H9 (cell line): ENCODE results near the gene SUFU. TPM values are rescaled to one million over a fixed set of nuclear protein-coding genes. Genes with fewer than 3 reads are reported as not detected.

Experiments used
- DNase-seq: peaks from one replicate; pipeline ENCODE4 v3.0.0-alpha.2; 2017
- H2AFZ ChIP-seq: one replicate; pipeline ENCODE4 v1.6.1; 2013; ENCODE audit warnings: mild to moderate bottlenecking, low read length, control low read depth, moderate library complexity
- H2AK5ac ChIP-seq: 2 replicates; pipeline ENCODE4 v1.6.1; 2013; ENCODE audit warnings: low read length, control low read depth, mixed read lengths; ENCODE audit not compliant: insufficient read length
- H2BK120ac ChIP-seq: one replicate; pipeline ENCODE4 v1.6.1; 2013; ENCODE audit warnings: low read depth, mild to moderate bottlenecking, low read length, control low read depth, inconsistent platforms; ENCODE audit not compliant: poor library complexity, severe bottlenecking
- H2BK12ac ChIP-seq: 2 replicates; pipeline ENCODE4 v1.6.1; 2013; ENCODE audit warnings: low read length, control low read depth, mixed read lengths, low read depth; ENCODE audit not compliant: insufficient read length
- H2BK15ac ChIP-seq: 2 replicates; pipeline ENCODE4 v1.6.1; 2013; ENCODE audit warnings: low read depth, low read length, control low read depth
- H2BK20ac ChIP-seq: one replicate; pipeline ENCODE4 v1.6.1; 2013; ENCODE audit warnings: low read depth, mild to moderate bottlenecking, low read length, control low read depth, inconsistent platforms; ENCODE audit not compliant: poor library complexity, severe bottlenecking
- H2BK5ac ChIP-seq: 2 replicates; pipeline ENCODE4 v1.6.1; 2013; ENCODE audit warnings: low read length, control low read depth, mixed read lengths; ENCODE audit not compliant: insufficient read length
- H3K14ac ChIP-seq: 2 replicates; pipeline ENCODE4 v1.6.1; 2013; ENCODE audit warnings: low read length, control low read depth; ENCODE audit not compliant: insufficient read depth
- H3K18ac ChIP-seq: 2 replicates; pipeline ENCODE4 v1.6.1; 2013; ENCODE audit warnings: low read depth, mild to moderate bottlenecking, mixed read lengths, low read length, control low read depth; ENCODE audit not compliant: insufficient read length
- H3K23ac ChIP-seq: 2 replicates; pipeline ENCODE4 v1.6.1; 2013; ENCODE audit warnings: low read length, control low read depth, mixed read lengths, low read depth; ENCODE audit not compliant: insufficient read length
- H3K23me2 ChIP-seq: 2 replicates; pipeline ENCODE4 v1.6.1; 2013; ENCODE audit warnings: low read depth, mild to moderate bottlenecking, mixed read lengths, low read length, control low read depth; ENCODE audit not compliant: insufficient read length, poor library complexity, severe bottlenecking
- H3K27ac ChIP-seq: 2 replicates; pipeline ENCODE4 v1.5.1; 2013; ENCODE audit warnings: low read length, control low read depth, mixed read lengths, low read depth; ENCODE audit not compliant: insufficient read length
- H3K27me3 ChIP-seq: 2 replicates; pipeline ENCODE4 v1.6.1; 2013; ENCODE audit warnings: low read length, control low read depth, inconsistent platforms; ENCODE audit not compliant: insufficient read depth
- H3K4ac ChIP-seq: 2 replicates; pipeline ENCODE4 v1.6.1; 2013; ENCODE audit warnings: low read depth, mild to moderate bottlenecking, control low read depth, inconsistent platforms, low read length, moderate library complexity
- H3K4me1 ChIP-seq: 2 replicates; pipeline ENCODE4 v1.6.1; 2013; ENCODE audit warnings: low read length, control low read depth, inconsistent platforms; ENCODE audit not compliant: insufficient read depth
- H3K4me2 ChIP-seq: 2 replicates; pipeline ENCODE4 v1.6.1; 2013; ENCODE audit warnings: low read length, control low read depth, mixed read lengths; ENCODE audit not compliant: insufficient read length, insufficient read depth
- H3K56ac ChIP-seq: 2 replicates; pipeline ENCODE4 v1.6.1; 2013; ENCODE audit warnings: low read depth, mild to moderate bottlenecking, mixed read lengths, low read length, control low read depth; ENCODE audit not compliant: insufficient read length
- H3K79me1 ChIP-seq: 2 replicates; pipeline ENCODE4 v1.6.1; 2013; ENCODE audit warnings: low read depth, mild to moderate bottlenecking, moderate library complexity, low read length, control low read depth, inconsistent platforms; ENCODE audit not compliant: insufficient read depth, poor library complexity, severe bottlenecking
- H3K79me2 ChIP-seq: 2 replicates; pipeline ENCODE4 v1.6.1; 2013; ENCODE audit warnings: low read length, control low read depth, inconsistent platforms; ENCODE audit not compliant: insufficient read depth
- H3K9ac ChIP-seq: 2 replicates; pipeline ENCODE4 v1.6.1; 2013; ENCODE audit warnings: low read length, control low read depth, mixed read lengths; ENCODE audit not compliant: insufficient read length; ENCODE audit errors: extremely low read depth
- H3K9me3 ChIP-seq: one replicate; pipeline ENCODE4 v1.6.1; 2013; ENCODE audit warnings: low read depth, low read length, inconsistent platforms; ENCODE audit not compliant: control insufficient read depth
- H3T11ph ChIP-seq: one replicate; pipeline ENCODE4 v1.6.1; 2013; ENCODE audit warnings: mild to moderate bottlenecking, low read length, control low read depth, inconsistent platforms
- H4K20me1 ChIP-seq: one replicate; pipeline ENCODE4 v1.6.1; 2013; ENCODE audit not compliant: control insufficient read depth, insufficient read length, insufficient read depth
- H4K5ac ChIP-seq: 2 replicates; pipeline ENCODE4 v1.6.1; 2013; ENCODE audit warnings: low read depth, mild to moderate bottlenecking, mixed read lengths, low read length, control low read depth; ENCODE audit not compliant: insufficient read length
- H4K8ac ChIP-seq: replicated peaks from 2 replicates; pipeline ENCODE4 v1.6.1; 2013; ENCODE audit warnings: low read length, control low read depth, mixed read lengths, low read depth; ENCODE audit not compliant: insufficient read length
- H4K91ac ChIP-seq: 2 replicates; pipeline ENCODE4 v1.6.1; 2013; ENCODE audit warnings: low read depth, mild to moderate bottlenecking, moderate library complexity, mixed read lengths, low read length, control low read depth; ENCODE audit not compliant: insufficient read length
- H3K27ac Mint-ChIP-seq, 3 experiments: 2 replicates in 2 of 3; 3 replicates in 1 of 3; pipeline ENCODE4 v1.8.0; 2020 to 2021; ENCODE audit warnings: mixed read lengths in 3 of 3, mild to moderate bottlenecking in 1 of 3, moderate library complexity in 1 of 3
- H3K27me3 Mint-ChIP-seq: 2 replicates; pipeline ENCODE4 v1.8.0; 2021; ENCODE audit warnings: low read depth, mild to moderate bottlenecking, moderate library complexity, mixed read lengths
- H3K36me3 Mint-ChIP-seq, 3 experiments: 2 replicates in 2 of 3; 3 replicates in 1 of 3; pipeline ENCODE4 v1.8.0; 2020 to 2021; ENCODE audit warnings: low read depth in 3 of 3, mixed read lengths in 3 of 3; ENCODE audit not compliant: insufficient read depth in 1 of 3
- H3K4me1 Mint-ChIP-seq, 2 experiments: 2 replicates each; pipeline ENCODE4 v1.8.0; 2020; ENCODE audit warnings: mixed read lengths in 2 of 2
- H3K4me3 Mint-ChIP-seq, 2 experiments: 2 replicates in 1 of 2; 3 replicates in 1 of 2; pipeline ENCODE4 v1.8.0; 2020 to 2021; ENCODE audit warnings: mild to moderate bottlenecking in 2 of 2, mixed read lengths in 2 of 2, moderate library complexity in 1 of 2
- H3K9me3 Mint-ChIP-seq, 2 experiments: 2 replicates in 1 of 2; 3 replicates in 1 of 2; pipeline ENCODE4 v1.8.0; 2020; ENCODE audit warnings: mild to moderate bottlenecking in 2 of 2, mixed read lengths in 2 of 2, moderate library complexity in 1 of 2
- CTCF ChIP-seq: fragments of 200-600 bp; sonication (generic); conservative IDR thresholded peaks from 3 replicates; pipeline ENCODE4 v1.8.0; 2021; ENCODE audit warnings: antibody characterized with exemption, mild to moderate bottlenecking
- WGBS: extraction: QIAGEN DNeasy Blood & Tissue Kit; methylation state at CpG from one replicate; pipeline ENCODE4 v1.1.7; 2013; ENCODE audit warnings: missing lambda C conversion rate, low lambda C conversion rate, mixed read lengths; ENCODE audit not compliant: insufficient read length; ENCODE audit errors: extremely low coverage; 5-methylcytosine and 5-hydroxymethylcytosine counted together
- total RNA-seq: library from RNA; stranded (reverse); gene quantifications from 2 replicates; pipeline ENCODE4 v1.2.1, GENCODE V29; 2021

SUFU gene
- total RNA-seq, 1 experiment from 2014 or later: 9.5 TPM

DNA sequence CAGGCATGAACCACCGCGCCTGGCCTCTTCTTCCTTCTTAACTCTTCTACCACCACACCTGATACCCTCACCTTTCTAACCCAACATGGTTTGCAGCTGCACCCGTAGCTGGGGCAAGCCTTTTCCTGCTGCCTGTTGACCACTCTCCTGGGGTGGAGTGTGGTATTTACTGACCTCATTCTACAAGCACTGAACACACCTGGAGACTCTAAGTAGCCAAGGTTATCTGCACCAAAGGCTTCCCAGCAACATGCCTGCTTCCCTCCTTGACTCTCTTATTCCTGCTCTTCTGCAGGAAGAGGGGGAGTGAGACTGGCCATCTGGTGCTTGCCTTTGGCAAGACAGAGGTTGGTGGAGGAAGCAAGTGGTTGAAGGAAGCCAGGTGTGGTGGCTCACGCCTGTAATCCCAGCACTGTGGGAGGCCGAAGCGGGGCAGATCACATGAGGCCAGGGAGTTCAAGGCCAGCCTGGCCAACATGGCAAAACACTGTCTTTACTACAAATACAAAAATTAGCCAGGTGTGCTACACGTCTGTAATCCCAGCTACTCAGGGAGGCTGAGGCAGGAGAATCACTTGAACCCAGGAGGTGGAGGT lies 11.3 kb upstream of the SUFU start:
- peaks cover 5% of the 10 kb centered on the region; the same call in 1 of the 2 replicates for H3K79me2 ChIP-seq
- DNase-seq: no peak
- H3K9me3 Mint-ChIP-seq: no peaks in the 10 kb centered on the region
- H3K4me2 ChIP-seq: no peak overlapping the region
- no peak overlapping the region for H3K56ac ChIP-seq
- H3K4me1 Mint-ChIP-seq: no peaks in the 10 kb centered on the region; a peak in 1 of 4 replicates
- no peak overlapping the region for H2BK5ac ChIP-seq
- H3K18ac ChIP-seq: no peak overlapping the region
- no peaks in the 10 kb centered on the region for H3K27me3 Mint-ChIP-seq
- no peak overlapping the region for H4K5ac ChIP-seq
- H3K23me2 ChIP-seq: no peaks in the 10 kb centered on the region
- H3K79me1 ChIP-seq: peaks cover 13% of the 10 kb centered on the region
- no peak overlapping the region for H3K9ac ChIP-seq
- H2AFZ ChIP-seq: no peak overlapping the region
- no peak for TF ChIP-seq CTCF
- H2BK120ac ChIP-seq: no peak overlapping the region
- no peaks in the 10 kb centered on the region for H3K9me3 ChIP-seq
- H3K36me3 Mint-ChIP-seq: peaks cover 10 to 31% (median 28%) of the 10 kb centered on the region in 3 experiments; a peak in 6 of 7 replicates
- no peaks in the 10 kb centered on the region for H4K20me1 ChIP-seq
- no peak overlapping the region for H2AK5ac ChIP-seq
- no peak overlapping the region for H3T11ph ChIP-seq
- no peaks in the 10 kb centered on the region for H3K27me3 ChIP-seq
- no peak overlapping the region for H3K14ac ChIP-seq
- no CpG with 5 or more reads among the region's 7 CpGs for WGBS
- no peak overlapping the region for H4K91ac ChIP-seq
- H2BK20ac ChIP-seq: no peak overlapping the region
- H3K23ac ChIP-seq: no peak overlapping the region
- peak overlapping the region in 1 of 2 experiments; percentile 54; a peak in 1 of 5 replicates for H3K4me3 Mint-ChIP-seq
- no peaks in the 10 kb centered on the region for H3K4me1 ChIP-seq
- H4K8ac ChIP-seq: no peak overlapping the region
- H2BK15ac ChIP-seq: no peak overlapping the region
- H3K27ac ChIP-seq: no peak overlapping the region
- no peak overlapping the region for H2BK12ac ChIP-seq
- peak overlapping the region in 2 of 3 experiments; percentile 77 to 96; a peak in 4 of 7 replicates for H3K27ac Mint-ChIP-seq
- H3K4ac ChIP-seq: no peak overlapping the region
